IMR-90 (cell line): ENCODE data around the gene OGFOD1. TPM values are rescaled to one million over a fixed set of nuclear protein-coding genes. Genes with fewer than 3 reads are reported as not detected.

Experiments
- ATAC-seq: fragments of 200-7000 bp; cut with Tn5 transposase; 2 replicates; pipeline ENCODE4 v1.9.1; 2020; ENCODE audit warnings: low read depth, mild to moderate bottlenecking, moderate library complexity
- BruUV-seq: library from RNA; stranded (reverse); fragments of 400-500 nt; replicated peaks from 2 replicates; lab custom pipeline; 2021; lab: Mats Ljungman, UMichigan
- CTCF ChIA-PET: fragments of 300-600 bp; formaldehyde crosslinking; extraction: SDS; loops from one replicate; lab custom pipeline; 2021; ENCODE audit warnings: antibody characterized with exemption; lab: Yijun Ruan, JAX
- POLR2A ChIA-PET: fragments of 300-600 bp; sonication (Branson Sonifier 250); formaldehyde crosslinking; loops from one replicate; lab custom pipeline; 2022; ENCODE audit warnings: antibody characterized with exemption; ENCODE audit not compliant: unreplicated experiment; lab: Charles Lee
- DNase-seq: peaks from one replicate; pipeline ENCODE4 v3.0.0; 2013
- H2AFZ ChIP-seq: replicated peaks from 2 replicates; pipeline ENCODE3; 2013; ENCODE audit warnings: low read length, mild to moderate bottlenecking; ENCODE audit not compliant: poor library complexity
- H2AK5ac ChIP-seq: 2 replicates; pipeline ENCODE4 v1.6.1; 2013; ENCODE audit warnings: low read depth, low read length, inconsistent platforms
- H2AK9ac ChIP-seq: replicated peaks from 2 replicates; pipeline ENCODE3; 2013; ENCODE audit warnings: mild to moderate bottlenecking, low read depth, low read length, moderate library complexity; ENCODE audit not compliant: poor library complexity
- H2BK120ac ChIP-seq: 2 replicates; pipeline ENCODE4 v1.6.1; 2013; ENCODE audit warnings: low read depth, low read length, inconsistent platforms
- H2BK15ac ChIP-seq: 3 replicates; pipeline ENCODE4 v1.6.1; 2013; ENCODE audit warnings: low read depth, low read length, inconsistent platforms
- H2BK20ac ChIP-seq: 2 replicates; pipeline ENCODE4 v1.6.1; 2013; ENCODE audit warnings: low read depth, mild to moderate bottlenecking, inconsistent platforms, low read length, moderate library complexity
- H2BK5ac ChIP-seq: 2 replicates; pipeline ENCODE4 v1.6.1; 2013; ENCODE audit warnings: mild to moderate bottlenecking, low read depth, low read length, inconsistent platforms; ENCODE audit not compliant: poor library complexity, severe bottlenecking
- H3K14ac ChIP-seq: replicated peaks from 2 replicates; pipeline ENCODE4 v1.6.1; 2013; ENCODE audit warnings: low read depth, low read length, inconsistent platforms
- H3K18ac ChIP-seq: 2 replicates; pipeline ENCODE4 v1.6.1; 2013; ENCODE audit warnings: low read depth, low read length, control low read depth
- H3K23ac ChIP-seq: 2 replicates; pipeline ENCODE4 v1.6.1; 2013; ENCODE audit warnings: low read depth, low read length, inconsistent platforms
- H3K27ac ChIP-seq: 2 replicates; pipeline ENCODE4 v1.5.1; 2013; ENCODE audit warnings: mild to moderate bottlenecking, control low read depth, low read length; ENCODE audit not compliant: insufficient read depth
- H3K27me3 ChIP-seq: 2 replicates; pipeline ENCODE4 v1.6.1; 2013; ENCODE audit warnings: low read length; ENCODE audit not compliant: control insufficient read depth, insufficient read depth
- H3K36me3 ChIP-seq: 2 replicates; pipeline ENCODE4 v1.6.1; 2013; ENCODE audit warnings: low read length, mixed read lengths; ENCODE audit not compliant: control insufficient read depth, insufficient read depth
- H3K4ac ChIP-seq: 2 replicates; pipeline ENCODE4 v1.6.1; 2013; ENCODE audit warnings: low read depth, low read length, inconsistent platforms
- H3K4me1 ChIP-seq: 2 replicates; pipeline ENCODE4 v1.6.1; 2013; ENCODE audit warnings: low read length, mixed read lengths; ENCODE audit not compliant: control insufficient read depth, insufficient read depth
- H3K4me2 ChIP-seq: 2 replicates; pipeline ENCODE4 v1.6.1; 2013; ENCODE audit warnings: low read depth, mild to moderate bottlenecking, control low read depth, low read length, moderate library complexity
- H3K4me3 ChIP-seq: 2 replicates; pipeline ENCODE4 v1.5.1; 2013; ENCODE audit warnings: low read depth, mild to moderate bottlenecking, control low read depth, low read length, moderate library complexity; ENCODE audit not compliant: insufficient read depth
- H3K56ac ChIP-seq: 2 replicates; pipeline ENCODE4 v1.6.1; 2013; ENCODE audit warnings: low read length, inconsistent platforms; ENCODE audit not compliant: insufficient read depth; ENCODE audit errors: extremely low read depth
- H3K79me1 ChIP-seq, 2 experiments: 2 replicates each; pipeline ENCODE4 v1.6.1; 2013; ENCODE audit warnings: low read length in 2 of 2, inconsistent platforms in 1 of 2, low read depth in 1 of 2
- H3K9ac ChIP-seq: 2 replicates; pipeline ENCODE4 v1.6.1; 2013; ENCODE audit warnings: low read depth, low read length, control low read depth
- H3K9me1 ChIP-seq: 2 replicates; pipeline ENCODE4 v1.6.1; 2013; ENCODE audit warnings: low read length, inconsistent platforms; ENCODE audit not compliant: insufficient read depth
- H3K9me3 ChIP-seq: 2 replicates; pipeline ENCODE4 v1.6.1; 2013; ENCODE audit warnings: low read length; ENCODE audit not compliant: control insufficient read depth, insufficient read depth
- H4K20me1 ChIP-seq: 2 replicates; pipeline ENCODE4 v1.6.1; 2013; ENCODE audit warnings: low read length, inconsistent platforms; ENCODE audit not compliant: insufficient read depth
- H4K5ac ChIP-seq: 2 replicates; pipeline ENCODE4 v1.6.1; 2013; ENCODE audit warnings: mild to moderate bottlenecking, low read depth, low read length, control low read depth
- H4K8ac ChIP-seq, 2 experiments: 2 replicates each; pipeline ENCODE4 v1.6.1; 2013; ENCODE audit warnings: low read depth in 2 of 2, low read length in 2 of 2, control low read depth in 1 of 2, inconsistent platforms in 1 of 2
- H4K91ac ChIP-seq: 2 replicates; pipeline ENCODE4 v1.6.1; 2013; ENCODE audit warnings: low read depth, low read length, inconsistent platforms; ENCODE audit not compliant: insufficient read depth
- BHLHE40 ChIP-seq: fragments of 150-350 bp; IDR thresholded peaks from 2 replicates; pipeline ENCODE4 v1.6.1; 2016; ENCODE audit warnings: mild to moderate bottlenecking, low read depth, low read length
- RFX5 ChIP-seq: IDR thresholded peaks from 2 replicates; pipeline ENCODE4 v1.8.0; 2012; ENCODE audit warnings: low read depth, mild to moderate bottlenecking, low read length, moderate library complexity
- WGBS, 2 experiments: methylation state at CpG; one replicate each; pipeline versions ENCODE4 v1.1.5 to v1.1.7; 2013; ENCODE audit warnings: missing lambda C conversion rate in 2 of 2; ENCODE audit not compliant: insufficient read length in 1 of 2; ENCODE audit errors: extremely low coverage in 2 of 2; 5-methylcytosine and 5-hydroxymethylcytosine counted together
- dilution Hi-C: fragments of 300-500 bp; cut with HindIII; formaldehyde crosslinking; loops from one replicate; pipeline ENCODE4 v1.14.3; 2018; ENCODE audit warnings: low sequenced_read_pairs; ENCODE audit not compliant: unreplicated experiment
- in situ Hi-C: fragments of 300-500 bp; cut with MboI; formaldehyde crosslinking; loops from 3 replicates; pipeline ENCODE4 v1.14.3; 2019; ENCODE audit warnings: low sequenced_read_pairs, inconsistent platforms, mixed read lengths
- intact Hi-C: fragments of 100-400 bp; cut with micrococcal nuclease; formaldehyde crosslinking; loops from 2 replicates; pipeline ENCODE4 v1.10.0; 2022
- polyA plus RNA-seq, 3 experiments: library from polyadenylated mRNA; depleted of rRNA; stranded (reverse); fragments of >200 nt; gene quantifications; 2 replicates each; pipeline ENCODE4 v1.2.3, GENCODE V29; 2012; ENCODE audit warnings: low replicate concordance in 1 of 3
- total RNA-seq: library from RNA; depleted of rRNA; stranded (reverse); fragments of >200 nt; gene quantifications from 2 replicates; pipeline ENCODE4 v1.2.3, GENCODE V29; 2012

The OGFOD1 gene
- total and polyA plus RNA-seq, 2 of the 4 experiments (the other 2 are of a cell fraction) = 43.5 to 103 TPM

GRCh38 chr16:56463153-56463552, 11.8 kb downstream of the OGFOD1 start:
- Histone ChIP-seq H3K9ac (no peak overlapping the region), H2BK15ac (no peak overlapping the region), H2BK5ac (no peak overlapping the region), H2BK20ac (no peak overlapping the region), H3K27ac (no peak overlapping the region), H3K79me1 (peaks cover 5 to 13% of the 10 kb centered on the region in 2 experiments; a peak in 3 of 4 replicates), H3K36me3 (peaks cover 26% of the 10 kb centered on the region), H2BK120ac (no peak overlapping the region), H2AFZ (no peak overlapping the region), H3K4ac (no peak overlapping the region), H3K4me1 (no peaks in the 10 kb centered on the region), H3K27me3 (no peaks in the 10 kb centered on the region), H4K20me1 (no peaks in the 10 kb centered on the region), H3K9me1 (peaks cover 3% of the 10 kb centered on the region; the same call in 1 of the 2 replicates), H3K18ac (no peak overlapping the region), H4K91ac (no peak overlapping the region), H3K23ac (no peak overlapping the region), H3K4me2 (no peak overlapping the region), H3K4me3 (no peak overlapping the region), H2AK5ac (no peak overlapping the region), H4K5ac (no peak overlapping the region), H3K14ac (no peak overlapping the region), H3K9me3 (no peaks in the 10 kb centered on the region), H3K56ac (no peak overlapping the region), H4K8ac (no peak overlapping the region), H2AK9ac (no peak overlapping the region)
- ATAC-seq (no peak), DNase-seq (no peak)
- ChIA-PET POLR2A (no interaction called here), CTCF (no interaction called here)
- no TSS peak for BruUV-seq
- dilution Hi-C loops = no loop called here
- no peak for TF ChIP-seq RFX5
- no peak for TF ChIP-seq BHLHE40
- intact Hi-C loops = no loop called here
- in situ Hi-C loops = no loop called here
- WGBS, 2 experiments = no CpG with 5 or more reads among the region's 6 CpGs
